K562 (cell line): ENCODE results near the gene SYNPO. TPM values are rescaled to one million over a fixed set of nuclear protein-coding genes. Genes with fewer than 3 reads are reported as not detected.

Experiments used
- ATAC-seq: fragments of 200-7000 bp; cut with Tn5 transposase; 3 replicates; pipeline ENCODE4 v1.9.1; 2020; ENCODE audit warnings: moderate library complexity
- BruUV-seq: library from RNA; stranded (reverse); fragments of 400-500 nt; replicated peaks from 2 replicates; lab custom pipeline; 2021; lab: Mats Ljungman, UMichigan
- CTCF ChIA-PET: fragments of 300-600 bp; formaldehyde crosslinking; extraction: SDS; loops from one replicate; lab custom pipeline; 2021; ENCODE audit warnings: low intra/inter-chr PET ratio; lab: Yijun Ruan, JAX
- POLR2A ChIA-PET: fragments of 300-600, 350-650 bp; sonication (Branson Sonifier 250); formaldehyde crosslinking; extraction: SDS; loops from one replicate; lab custom pipeline; 2021; ENCODE audit warnings: antibody characterized with exemption, inconsistent platforms; lab: Yijun Ruan, JAX
- DNase-seq, 4 experiments: peaks; one replicate each; pipeline versions ENCODE4 v3.0.0 to v3.0.0-alpha.2; 2011 to 2018; ENCODE audit warnings: low spot score in 3 of 4, mixed read lengths in 3 of 4; ENCODE audit errors: extremely low read depth in 1 of 4
- FAIRE-seq: peaks from 2 replicates; lab custom pipeline; 2011; peaks lifted over from hg19 to GRCh38; lab: Jason Lieb, UNC
- H2AFZ ChIP-seq: 2 replicates; pipeline ENCODE4 v1.6.0; 2011; ENCODE audit warnings: low read depth, low read length, control low read depth, inconsistent platforms
- H3K27ac ChIP-seq: fragments of 200-600 bp; 3 replicates; pipeline ENCODE4 v1.8.0; 2011; ENCODE audit warnings: low read depth, mild to moderate bottlenecking, control low read depth, inconsistent platforms, low read length, moderate library complexity, mixed read lengths; ENCODE audit errors: extremely low read depth
- H3K27me3 ChIP-seq, 2 experiments: fragments of 300-600 bp in 1 of 2; 2 replicates in 1 of 2; 3 replicates in 1 of 2; pipeline versions ENCODE4 v1.6.0 to v1.8.0; 2011; ENCODE audit warnings: inconsistent platforms in 2 of 2, low read length in 2 of 2, mild to moderate bottlenecking in 1 of 2, mixed read lengths in 1 of 2, moderate library complexity in 1 of 2; ENCODE audit not compliant: control insufficient read depth in 2 of 2, insufficient read depth in 2 of 2
- H3K36me3 ChIP-seq: fragments of 300-600 bp; 3 replicates; pipeline ENCODE4 v1.8.0; 2011; ENCODE audit warnings: mild to moderate bottlenecking, low read length, inconsistent platforms; ENCODE audit not compliant: control insufficient read depth, insufficient read depth
- H3K4me1 ChIP-seq, 2 experiments: fragments of 200-600 bp in 1 of 2; replicated peaks in 1 of 2; 2 replicates in 1 of 2; 3 replicates in 1 of 2; pipeline versions ENCODE4 v1.5.1 to v1.8.0; 2011; ENCODE audit warnings: inconsistent platforms in 2 of 2, low read length in 2 of 2, mild to moderate bottlenecking in 1 of 2, mixed read lengths in 1 of 2, moderate library complexity in 1 of 2; ENCODE audit not compliant: control insufficient read depth in 2 of 2, insufficient read depth in 2 of 2
- H3K4me2 ChIP-seq: 2 replicates; pipeline ENCODE4 v1.6.1; 2011; ENCODE audit warnings: low read length, control low read depth, inconsistent platforms, mixed read lengths; ENCODE audit not compliant: insufficient read depth
- H3K4me3 ChIP-seq: fragments of 200-600 bp; sonication (generic), shearing (Covaris generic); 2 replicates; pipeline ENCODE4 v1.5.1; 2016; ENCODE audit warnings: control low read depth, inconsistent platforms
- H3K79me2 ChIP-seq: fragments of 200-600 bp; 3 replicates; pipeline ENCODE4 v1.8.0; 2011; ENCODE audit warnings: low read length, inconsistent platforms; ENCODE audit not compliant: control insufficient read depth, insufficient read depth
- H3K9ac ChIP-seq, 2 experiments: 2 replicates each; pipeline versions ENCODE4 v1.6.0 to v1.6.1; 2011; ENCODE audit warnings: low read depth in 2 of 2, low read length in 2 of 2, control low read depth in 1 of 2, inconsistent platforms in 1 of 2, mild to moderate bottlenecking in 1 of 2, mixed read lengths in 1 of 2; ENCODE audit not compliant: insufficient read depth in 1 of 2
- H3K9me1 ChIP-seq: one replicate; pipeline ENCODE4 v1.6.0; 2011; ENCODE audit warnings: inconsistent platforms, mild to moderate bottlenecking, low read length, moderate library complexity; ENCODE audit not compliant: control insufficient read depth, insufficient read depth
- H3K9me3 ChIP-seq: replicated peaks from 2 replicates; pipeline ENCODE4 v1.5.1; 2011; ENCODE audit warnings: low read depth, low read length, inconsistent platforms; ENCODE audit not compliant: control insufficient read depth, insufficient read depth
- H4K20me1 ChIP-seq: replicated peaks from 2 replicates; pipeline ENCODE4 v1.6.1; 2011; ENCODE audit warnings: low read length, inconsistent platforms, mixed read lengths; ENCODE audit not compliant: control insufficient read depth, insufficient read depth
- BCL6 ChIP-seq: fragments of 250-450 bp; sonication (Bioruptor Pico); IDR thresholded peaks from 2 replicates; pipeline ENCODE4 v1.4.0; 2020
- MEF2A ChIP-seq: IDR thresholded peaks from 2 replicates; pipeline ENCODE4 v1.6.1; 2011; ENCODE audit warnings: low read depth, mild to moderate bottlenecking, low read length, moderate library complexity; ENCODE audit not compliant: control insufficient read depth
- TAF7 ChIP-seq: fragments of 450-650 bp; IDR thresholded peaks from 2 replicates; pipeline ENCODE4 v1.6.1; 2016; ENCODE audit warnings: missing genetic modification characterization, missing compliant biosample characterization
- ZKSCAN3 ChIP-seq: fragments of 250-450 bp; sonication (Bioruptor Pico); IDR thresholded peaks from 2 replicates; pipeline ENCODE4 v1.4.0; 2020
- ZNF263 ChIP-seq: sonication (generic); formaldehyde crosslinking; IDR thresholded peaks from 2 replicates; pipeline ENCODE4 v1.8.0; 2022; ENCODE audit warnings: mild to moderate bottlenecking, missing genetic modification reagents, borderline replicate concordance
- ZNF316 ChIP-seq: fragments of 450-650 bp; IDR thresholded peaks from 2 replicates; pipeline ENCODE4 v1.6.1; 2016
- ZNF77 ChIP-seq: fragments of 250-450 bp; sonication (Bioruptor Pico); IDR thresholded peaks from 2 replicates; pipeline ENCODE4 v1.5.0; 2020
- WGBS: fragments of 100-300 bp; shearing (Covaris generic); methylation state at CpG from one replicate; pipeline ENCODE4 v1.1.6; 2016; ENCODE audit warnings: low coverage, mixed read lengths; ENCODE audit not compliant: insufficient coverage; ENCODE audit errors: missing lambda C conversion rate; 5-methylcytosine and 5-hydroxymethylcytosine counted together
- in situ Hi-C: fragments of 300-500 bp; cut with MboI; formaldehyde crosslinking; loops from 4 replicates; pipeline ENCODE4 v1.15.0; 2018; ENCODE audit warnings: inconsistent platforms, mixed read lengths
- intact Hi-C: fragments of 100-400 bp; cut with micrococcal nuclease; formaldehyde crosslinking; loops from 2 replicates; pipeline ENCODE4 v1.14.2; 2022
- polyA plus RNA-seq, 8 experiments: library from polyadenylated mRNA; depleted of rRNA in 4 of 8; stranded (reverse) in 5 of 8; unstranded in 3 of 8; fragments of >200 nt; fragmentation: Nextera tagmentation in 2 of 8; fragmentation: Illumina TruSeq in 1 of 8; extraction: Ambion mirVana in 2 of 8; extraction: Trizol in 1 of 8; gene quantifications; 2 replicates each; pipeline versions ENCODE4 v1.2.1 to v1.2.3, GENCODE V29; 2011 to 2014; ENCODE audit warnings: inconsistent platforms in 1 of 8, missing spikeins in 1 of 8
- total RNA-seq, 7 experiments: library from RNA; depleted of rRNA in 6 of 7; stranded (reverse); fragments of >200 nt in 6 of 7; fragmentation: Illumina TruSeq in 2 of 7; extraction: Trizol in 2 of 7; gene quantifications; 2 replicates each; pipeline versions ENCODE4 v1.2.1 to v1.2.3, GENCODE V29; 2011 to 2021; ENCODE audit warnings: low replicate concordance in 1 of 7

The SYNPO gene
- total and polyA plus RNA-seq, 9 of the 15 experiments (the other 6 are each of a cell fraction or from before 2014, with no cell fraction given) = 0.01 to 0.31 (median 0.03) TPM; not detected in 4

- no TSS peak for BruUV-seq
- ATAC-seq (no peak), DNase-seq (no peak), FAIRE-seq (no peak)
- H3K9ac ChIP-seq = peak overlapping the region in 1 of 2 experiments; percentile 47; a peak in 1 of 4 replicates
- H3K27me3 ChIP-seq = peaks cover 27 to 63% of the 10 kb centered on the region in 2 experiments; a peak in 4 of 5 replicates
- in situ Hi-C loops = no loop called here
- no peak overlapping the region for H3K4me3 ChIP-seq
- ChIA-PET CTCF (no interaction called here), POLR2A (interaction anchor here (0.6 to 1.3 kb wide), 3 partner anchors 10 to 500 kb away, joined by 3 to 4 read pairs (median 3); no protein-coding TSS in a partner anchor)
- no peaks in the 10 kb centered on the region for H3K79me2 ChIP-seq
- H4K20me1 ChIP-seq = peaks cover 16% of the 10 kb centered on the region
- H3K9me3 ChIP-seq = no peaks in the 10 kb centered on the region
- H3K4me1 ChIP-seq = no peaks in the 10 kb centered on the region
- no peaks in the 10 kb centered on the region for H3K36me3 ChIP-seq
- H3K4me2 ChIP-seq = no peak overlapping the region
- TF ChIP-seq MEF2A (0 out of 2 replicates have a peak, but pooled peaks have one; percentile 8), ZNF77 (CRISPR knock-in tag) (no peak)
- no peak overlapping the region for H3K27ac ChIP-seq
- intact Hi-C loops = no loop called here
- peaks cover 3% of the 10 kb centered on the region for H3K9me1 ChIP-seq
- no peak overlapping the region for H2AFZ ChIP-seq
- 0% methylated on average over 7 of the region's 7 CpGs for WGBS
Observed at GRCh38 chr5:150609843-150610584, 30.4 kb upstream of the SYNPO start.

- no peaks in the 10 kb centered on the region for H3K36me3 ChIP-seq
- ChIA-PET POLR2A (interaction anchor here (1.2 to 1.3 kb wide), 2 partner anchors 14 to 41 kb away, joined by 3 read pairs; no protein-coding TSS in a partner anchor), CTCF (no interaction called here)
- peaks cover 21 to 60% of the 10 kb centered on the region in 2 experiments; a peak in 4 of 5 replicates for H3K27me3 ChIP-seq
- no peak for FAIRE-seq
- H3K4me1 ChIP-seq = peaks cover 0 to under 1% of the 10 kb centered on the region in 2 experiments; a peak in 1 of 5 replicates
- BruUV-seq = no TSS peak
- WGBS = 1% methylated on average over 6 of the region's 6 CpGs
- no peaks in the 10 kb centered on the region for H3K9me3 ChIP-seq
- DNase-seq = no peak
- no peak for TF ChIP-seq ZKSCAN3 (CRISPR knock-in tag)
- TF ChIP-seq TAF7 (tag) = no peak
- no peak for TF ChIP-seq ZNF263 (CRISPR knock-in tag)
- no peak for TF ChIP-seq BCL6 (CRISPR knock-in tag)
- no peak for TF ChIP-seq ZNF316
- ATAC-seq = no peak
- peaks cover 17% of the 10 kb centered on the region for H4K20me1 ChIP-seq
- intact Hi-C loops = no loop called here
- H3K4me3 ChIP-seq = no peak overlapping the region
- H3K9me1 ChIP-seq = peaks cover 3% of the 10 kb centered on the region
- H2AFZ ChIP-seq = no peak overlapping the region
- H3K9ac ChIP-seq = no peak overlapping the region
- no peak overlapping the region for H3K27ac ChIP-seq
- H3K79me2 ChIP-seq = no peaks in the 10 kb centered on the region
- H3K4me2 ChIP-seq = no peak overlapping the region
- in situ Hi-C loops = no loop called here
Observed at GRCh38 chr5:150611026-150611425, 29.4 kb upstream of the SYNPO start.
